ENCODE results near the gene LCE3B.

LCE3B gene

DNA sequence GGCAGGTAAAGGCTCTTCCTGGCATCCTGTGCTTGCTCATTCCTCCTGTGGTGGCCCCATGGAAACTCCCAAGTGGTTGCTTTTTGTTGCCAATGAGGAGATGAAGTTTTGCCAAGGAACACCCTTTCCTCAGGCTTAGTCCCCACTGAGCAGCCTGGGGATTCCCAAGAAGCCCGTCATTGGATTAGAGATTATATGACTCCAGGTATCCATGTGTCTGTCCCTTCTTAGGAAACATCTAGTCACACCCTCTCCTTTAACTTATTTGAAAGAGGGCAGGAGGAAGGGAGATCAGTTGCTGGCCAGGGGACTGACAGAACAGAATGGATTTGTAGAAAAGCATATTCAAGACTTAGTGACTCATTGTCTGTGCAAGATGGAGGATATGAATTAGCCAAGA is 13.1 kb downstream of the LCE3B start:
- DNase-seq (ENCODE audit: insufficient read length, low spot score): no peak
- FAIRE-seq: no peak
- TF ChIP-seq, protein P1, sequence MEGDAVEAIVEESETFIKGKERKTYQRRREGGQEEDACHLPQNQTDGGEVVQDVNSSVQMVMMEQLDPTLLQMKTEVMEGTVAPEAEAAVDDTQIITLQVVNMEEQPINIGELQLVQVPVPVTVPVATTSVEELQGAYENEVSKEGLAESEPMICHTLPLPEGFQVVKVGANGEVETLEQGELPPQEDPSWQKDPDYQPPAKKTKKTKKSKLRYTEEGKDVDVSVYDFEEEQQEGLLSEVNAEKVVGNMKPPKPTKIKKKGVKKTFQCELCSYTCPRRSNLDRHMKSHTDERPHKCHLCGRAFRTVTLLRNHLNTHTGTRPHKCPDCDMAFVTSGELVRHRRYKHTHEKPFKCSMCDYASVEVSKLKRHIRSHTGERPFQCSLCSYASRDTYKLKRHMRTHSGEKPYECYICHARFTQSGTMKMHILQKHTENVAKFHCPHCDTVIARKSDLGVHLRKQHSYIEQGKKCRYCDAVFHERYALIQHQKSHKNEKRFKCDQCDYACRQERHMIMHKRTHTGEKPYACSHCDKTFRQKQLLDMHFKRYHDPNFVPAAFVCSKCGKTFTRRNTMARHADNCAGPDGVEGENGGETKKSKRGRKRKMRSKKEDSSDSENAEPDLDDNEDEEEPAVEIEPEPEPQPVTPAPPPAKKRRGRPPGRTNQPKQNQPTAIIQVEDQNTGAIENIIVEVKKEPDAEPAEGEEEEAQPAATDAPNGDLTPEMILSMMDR (IDR thresholded peaks at IDR 0.05; ENCODE audit: insufficient read depth, missing control alignments): no peak

DNA sequence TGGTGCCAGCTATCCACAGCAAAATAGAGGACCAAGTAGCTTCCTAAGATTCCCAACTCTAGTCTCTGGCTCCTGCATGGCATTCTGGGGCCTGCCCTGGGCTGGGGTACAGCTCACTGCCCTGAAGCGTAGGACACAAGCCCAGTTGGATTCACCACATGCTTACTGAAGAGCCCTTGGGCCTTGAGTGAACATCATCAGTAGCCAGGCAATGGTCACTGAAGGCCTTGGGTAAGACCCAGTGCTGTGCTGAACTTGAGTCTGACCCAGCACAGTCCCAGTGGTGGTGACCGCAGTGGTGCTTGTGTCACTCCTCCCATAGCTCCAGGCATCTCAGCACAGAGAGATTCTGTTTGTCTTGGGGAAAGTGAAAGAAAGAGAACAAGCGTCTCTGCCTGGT is 17.0 kb downstream of the LCE3B start:
- DNase-seq (ENCODE audit: insufficient read length, low spot score) (no peak), FAIRE-seq (no peak)
- TF ChIP-seq, protein P1 (IDR thresholded peaks at IDR 0.05; ENCODE audit: insufficient read depth, missing control alignments): no peak

DNA sequence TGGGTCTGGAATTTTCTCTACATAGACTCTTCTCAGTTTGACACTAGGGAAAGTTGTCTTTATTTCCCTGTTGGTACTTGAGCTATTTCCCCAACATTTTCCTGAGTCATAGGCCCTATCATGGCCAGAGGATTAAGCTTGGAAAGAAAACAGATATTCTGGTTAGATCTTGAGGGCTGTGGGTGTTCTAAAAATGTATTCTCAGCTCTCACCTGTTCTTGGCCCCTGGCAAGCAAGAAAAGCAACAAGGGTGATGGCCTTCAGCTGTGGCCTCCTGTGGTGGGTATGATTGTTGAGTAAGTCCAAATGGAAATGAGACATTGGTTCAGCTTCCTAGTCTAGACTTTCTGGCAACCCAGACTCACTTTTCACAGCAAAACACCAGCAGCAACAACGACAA is 26.7 kb downstream of the LCE3B start:
- DNase-seq (ENCODE audit: insufficient read length, low spot score) (no peak), FAIRE-seq (no peak)
- TF ChIP-seq, protein P1 (IDR thresholded peaks at IDR 0.05; ENCODE audit: insufficient read depth, missing control alignments): no peak

DNA sequence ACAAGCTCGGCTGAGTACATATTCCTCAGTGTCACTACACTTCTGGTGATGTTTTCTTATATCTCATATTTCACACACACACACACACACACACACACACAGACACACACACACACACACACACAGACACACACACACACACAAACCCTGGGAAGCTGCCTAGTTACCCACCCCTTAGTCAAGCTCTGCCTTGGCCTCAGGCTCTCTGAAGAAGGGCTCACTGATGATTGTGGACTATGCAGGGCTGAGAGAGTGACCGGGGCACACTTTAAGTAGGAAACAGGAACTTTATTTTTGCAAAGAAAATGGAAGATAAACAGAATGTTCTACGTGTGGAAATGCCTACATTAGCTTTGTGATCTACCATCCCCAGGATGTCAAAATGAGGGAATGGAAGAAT is 30.3 kb downstream of the LCE3B start:
- TF ChIP-seq, protein P1 (IDR thresholded peaks at IDR 0.05; ENCODE audit: insufficient read depth, missing control alignments): no peak
- DNase-seq (ENCODE audit: insufficient read length, low spot score) (no peak), FAIRE-seq (no peak)

DNA sequence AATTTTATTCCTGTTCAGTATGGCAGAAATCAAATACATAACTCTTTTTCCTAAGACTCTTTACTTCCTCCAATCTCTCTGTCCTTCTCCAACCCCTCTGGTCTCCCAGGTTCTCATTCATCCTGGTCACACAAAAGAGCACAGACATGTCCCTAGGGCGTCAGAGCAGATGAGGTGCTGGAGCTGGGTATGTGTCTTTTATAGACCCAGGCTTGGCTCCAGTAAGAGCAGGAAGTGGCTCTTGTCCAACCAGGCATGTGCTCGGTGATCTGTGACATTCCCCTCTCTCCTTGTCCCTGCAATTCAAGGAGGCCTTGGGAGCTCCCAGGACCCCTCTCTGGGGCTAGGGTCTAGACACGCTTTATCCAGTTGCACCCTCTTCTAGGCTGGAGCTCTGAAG is 31.5 kb downstream of the LCE3B start:
- no peak for FAIRE-seq
- DNase-seq (ENCODE audit: insufficient read length, low spot score): no peak
- TF ChIP-seq, protein P1 (IDR thresholded peaks at IDR 0.05; ENCODE audit: insufficient read depth, missing control alignments): no peak

DNA sequence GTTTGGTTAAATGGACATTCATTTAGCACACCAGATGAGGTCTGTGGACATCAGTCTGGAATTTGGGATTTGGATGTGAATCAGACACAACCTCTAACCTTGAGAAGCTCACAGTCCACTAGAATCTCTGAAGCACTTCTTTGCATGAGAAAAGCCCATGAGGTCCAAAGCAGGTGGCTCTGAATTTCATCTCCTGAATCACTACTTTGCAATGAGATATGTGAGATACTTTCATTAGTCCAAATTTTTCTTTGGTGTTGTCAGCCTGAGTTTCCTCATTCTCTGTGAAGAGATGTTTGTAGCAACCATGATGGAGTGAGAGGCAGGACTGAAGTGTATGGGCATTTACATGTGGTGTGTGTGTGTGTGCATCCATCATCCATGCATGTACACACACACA is 33.0 kb downstream of the LCE3B start:
- no peak for DNase-seq (ENCODE audit: insufficient read length, low spot score)
- no peak for FAIRE-seq
- TF ChIP-seq, protein P1 (IDR thresholded peaks at IDR 0.05; ENCODE audit: insufficient read depth, missing control alignments): no peak

DNA sequence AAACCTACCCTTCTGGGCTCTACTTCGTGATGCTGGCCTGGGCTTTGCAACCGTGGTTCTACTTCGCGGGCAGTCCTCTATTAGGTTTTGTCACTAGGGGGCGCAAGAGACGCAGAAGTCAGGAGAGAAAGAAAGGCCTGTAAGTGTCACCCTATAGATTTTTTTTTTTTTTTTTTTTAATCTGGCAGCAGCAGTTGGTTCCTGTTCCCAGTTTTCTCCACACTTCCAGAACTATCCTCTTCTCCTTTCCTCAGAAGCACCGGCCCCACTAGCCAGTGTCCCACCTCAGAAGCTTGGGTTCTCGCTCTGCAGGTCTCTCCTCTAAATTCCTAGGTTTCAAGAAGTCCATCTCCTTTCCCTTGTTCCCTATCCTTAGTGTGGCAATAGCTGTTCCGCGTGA is 40.5 kb downstream of the LCE3B start:
- TF ChIP-seq, protein P1 (IDR thresholded peaks at IDR 0.05; ENCODE audit: insufficient read depth, missing control alignments): peak; percentile 79
- DNase-seq (ENCODE audit: insufficient read length, low spot score) (no peak), FAIRE-seq (no peak)
